GM18507 (cell line): ENCODE results near the gene RYR3.

Experiments used
- DNase-seq: peaks from one replicate; pipeline ENCODE4 v3.0.0; 2011; ENCODE audit warnings: low read depth; ENCODE audit not compliant: insufficient read length; ENCODE audit errors: extremely low spot score
- FAIRE-seq: peaks from 2 replicates; lab custom pipeline; 2011; peaks lifted over from hg19 to GRCh38; lab: Jason Lieb, UNC

Gene RYR3

GRCh38 chr15:33310481-33311311 is at the start of gene RYR3:
Gene RYR3 (plus strand): TSS chr15:33310967. CDS start chr15:33311046, 79 bp downstream.
- no peak for FAIRE-seq
- no peak for DNase-seq

GRCh38 chr15:33262306-33262705 is 48.5 kb upstream of the RYR3 start:
- no peak for FAIRE-seq
- no peak for DNase-seq

DNA sequence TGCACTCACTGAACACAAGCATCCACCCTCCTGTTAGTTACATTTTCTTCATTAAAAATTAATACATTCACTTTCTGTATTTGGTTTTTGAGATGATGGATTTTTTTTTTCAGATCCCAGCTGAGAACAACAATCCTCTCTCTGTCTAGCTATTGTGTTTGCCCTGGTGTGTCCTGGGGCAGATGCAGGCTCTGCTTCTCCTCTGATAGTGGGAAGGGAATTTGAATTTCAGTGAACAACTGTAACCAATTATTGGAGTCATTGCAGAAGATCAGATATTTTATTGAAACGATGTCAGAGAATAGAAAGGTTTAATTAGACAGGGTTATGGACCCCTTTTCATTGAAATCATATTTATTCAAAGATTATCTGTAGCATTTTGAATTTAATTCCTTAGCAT is 33.1 kb upstream of the RYR3 start:
- FAIRE-seq (no peak), DNase-seq (no peak)

DNA sequence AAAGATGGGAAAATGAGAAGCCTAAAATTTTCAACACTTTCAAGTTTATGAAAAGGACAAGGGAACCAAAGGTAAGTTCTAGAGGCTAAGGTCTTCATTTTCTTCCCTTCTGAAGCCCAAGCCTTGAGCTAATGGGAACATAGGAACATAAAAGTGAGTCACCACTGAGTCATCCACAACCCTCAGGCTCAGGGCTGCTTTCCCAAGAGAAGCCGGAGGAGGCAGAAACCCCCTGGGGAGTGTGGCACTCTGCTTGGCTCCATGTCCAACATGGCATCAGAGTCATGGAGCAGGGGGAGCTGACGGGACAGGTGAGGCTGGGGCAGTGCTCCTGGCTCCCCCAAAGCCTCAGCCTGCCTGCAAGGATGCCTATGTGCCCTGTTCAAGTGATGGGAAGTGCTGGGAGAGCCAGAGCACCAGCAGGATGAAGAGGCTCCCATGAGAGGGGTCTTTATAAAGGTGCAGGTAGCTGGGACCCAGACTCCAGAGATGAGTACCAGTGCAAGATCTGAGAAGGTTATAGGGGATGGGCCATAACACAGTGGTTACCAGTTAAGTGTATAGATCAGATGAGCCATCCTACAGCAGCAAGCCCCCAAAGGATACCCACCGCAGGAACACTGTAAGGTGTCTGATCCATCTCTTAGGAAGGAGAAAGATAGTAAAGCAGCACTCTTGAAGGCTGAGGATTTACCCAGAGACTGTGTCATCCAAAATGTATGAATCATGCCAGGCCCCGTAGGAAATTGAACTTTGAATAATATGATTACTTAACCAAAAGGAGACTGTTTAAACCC is 31.8 kb upstream of the RYR3 start:
- no peak for DNase-seq
- FAIRE-seq = no peak

DNA sequence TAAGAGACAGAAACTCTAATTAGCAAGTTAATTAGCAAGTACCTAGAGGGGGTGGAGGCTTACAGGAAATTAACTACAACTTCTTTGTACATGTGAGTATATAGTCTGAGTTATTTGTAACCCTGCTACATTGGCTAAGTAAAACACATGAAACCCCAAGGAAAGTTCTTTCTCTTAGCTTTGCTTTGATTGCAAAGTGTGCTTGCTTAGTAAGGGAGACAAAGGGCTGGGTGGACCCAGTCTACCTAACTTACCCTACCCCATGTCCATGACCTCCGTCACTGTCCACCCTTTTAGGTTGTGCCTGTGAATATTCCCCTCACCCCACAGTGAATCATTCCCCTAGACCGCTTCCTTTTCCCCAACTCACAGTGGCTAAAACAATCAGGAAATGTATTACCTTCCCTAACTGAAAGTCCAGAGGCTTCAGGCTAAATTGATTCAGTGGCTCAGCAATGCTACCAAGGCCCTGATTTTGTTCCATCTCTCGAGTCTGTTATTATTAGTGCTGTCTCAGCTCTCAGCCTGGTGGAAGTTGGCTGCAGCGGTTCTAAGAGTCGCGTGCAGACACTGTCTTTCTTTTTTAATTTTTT is 31.1 kb upstream of the RYR3 start:
- no peak for FAIRE-seq
- no peak for DNase-seq

DNA sequence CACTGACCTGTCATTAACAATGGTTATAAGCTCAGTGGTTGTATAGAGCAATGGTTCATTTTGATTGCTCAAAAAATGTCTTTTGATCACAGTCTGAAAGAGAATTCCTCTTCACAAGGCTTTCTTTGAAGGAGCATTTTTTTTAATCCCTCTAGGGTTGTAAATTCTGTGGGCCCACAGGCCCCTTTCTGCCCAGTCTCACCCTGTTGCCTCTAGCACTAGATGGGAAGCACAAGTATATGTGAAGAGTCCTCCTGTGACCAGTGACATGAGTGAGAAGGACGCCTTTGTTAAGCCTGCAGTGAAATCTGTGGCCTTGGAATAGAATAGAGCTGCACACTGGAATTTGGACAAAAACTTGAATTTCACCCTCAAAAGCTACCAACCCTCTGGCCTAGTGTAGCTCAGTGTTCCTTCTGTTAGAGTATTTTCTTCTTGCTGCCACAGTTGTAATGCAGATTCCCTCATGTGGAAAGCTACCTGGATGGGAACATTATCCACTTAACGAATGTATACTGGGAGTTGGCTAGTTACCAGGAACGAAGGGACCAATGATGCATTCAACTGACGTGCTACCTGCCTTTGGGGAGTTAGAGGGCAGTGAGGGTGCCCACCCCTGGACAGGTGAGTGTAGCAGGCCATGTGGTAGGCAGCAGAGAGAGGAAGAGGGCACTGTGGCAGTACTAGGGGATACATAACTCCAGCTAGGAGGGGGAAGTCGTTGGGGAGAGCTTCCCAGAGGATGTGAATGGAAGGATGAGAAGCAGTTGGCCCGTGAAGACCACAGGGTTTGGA is 28.3 kb upstream of the RYR3 start:
- no peak for FAIRE-seq
- no peak for DNase-seq

DNA sequence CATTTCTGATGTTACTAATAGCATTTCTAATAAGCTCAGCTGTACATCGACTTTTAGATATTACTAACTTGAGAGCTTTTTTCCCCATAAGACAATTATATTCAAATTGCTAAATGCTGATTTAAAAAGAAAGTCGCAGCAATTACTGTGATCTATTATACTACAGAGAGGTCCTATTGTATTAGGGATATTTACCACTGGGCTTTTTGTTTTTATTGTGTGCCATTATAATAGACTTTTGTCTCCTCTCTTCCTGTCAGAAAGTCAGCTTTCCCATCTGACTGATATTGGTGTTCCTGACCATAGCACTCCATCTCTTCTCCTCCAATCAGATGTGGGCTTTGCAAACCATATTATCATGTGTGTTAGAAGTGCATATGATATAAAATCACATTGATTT is 27.2 kb upstream of the RYR3 start:
- DNase-seq = no peak

DNA sequence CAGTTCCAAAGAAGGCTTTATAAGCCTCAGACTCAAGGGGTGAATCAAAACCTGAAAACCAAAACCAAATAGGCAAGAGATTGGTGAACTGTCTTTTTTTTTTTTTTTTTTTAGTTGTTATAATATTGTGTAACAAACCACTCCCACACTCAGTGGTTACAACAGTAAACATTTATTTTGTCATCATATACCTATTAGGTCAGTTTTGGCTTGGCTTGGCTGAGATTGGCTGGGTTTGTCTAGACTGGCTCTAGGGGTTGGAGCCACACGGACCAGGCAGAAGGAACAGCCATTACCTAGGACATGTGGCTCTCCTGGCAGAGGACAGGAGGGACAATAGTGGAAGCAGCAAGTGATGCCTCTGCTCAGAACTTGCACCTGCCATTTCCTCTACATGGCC is 26.4 kb upstream of the RYR3 start:
- DNase-seq (no peak), FAIRE-seq (no peak)

More for the DNA sequence above, 27.2 kb upstream of the RYR3 start:
- FAIRE-seq = no peak

- FAIRE-seq = peak; percentile 85
- no peak for DNase-seq
These were observed 18.0 kb upstream of the RYR3 start for GRCh38 chr15:33292717-33293307.

DNA sequence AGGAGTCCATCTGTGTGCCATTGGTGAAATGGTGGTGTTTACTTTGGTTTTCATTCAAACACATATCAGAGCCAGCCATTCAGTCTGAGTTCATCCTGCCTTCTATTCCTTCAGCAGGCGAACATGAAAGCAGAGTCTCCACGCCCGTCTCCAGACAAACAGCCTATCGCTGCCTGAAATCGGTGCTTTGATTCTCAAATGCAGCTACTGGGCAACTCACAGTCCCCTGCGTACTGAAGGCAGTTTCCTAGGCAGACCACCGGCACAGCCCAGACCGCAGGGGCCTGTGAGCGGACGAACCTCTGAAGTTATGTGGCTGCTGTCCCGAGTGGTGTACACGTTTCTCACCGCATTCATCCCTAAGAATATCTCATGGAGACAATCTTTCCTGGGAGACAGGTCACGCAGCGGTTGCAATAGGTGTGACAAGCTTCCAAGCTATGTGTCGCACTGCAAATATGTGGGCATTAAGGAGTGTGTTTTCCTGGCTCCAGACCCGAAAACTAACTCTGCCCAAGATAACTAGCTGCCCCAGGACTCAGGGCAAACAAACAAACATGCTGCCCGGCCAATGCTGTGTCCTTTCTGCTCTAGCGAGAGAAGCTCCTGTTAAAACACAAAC is 16.9 kb upstream of the RYR3 start:
- DNase-seq (no peak), FAIRE-seq (no peak)

GRCh38 chr15:33296050-33296449 is 14.7 kb upstream of the RYR3 start:
- FAIRE-seq (no peak), DNase-seq (no peak)

DNA sequence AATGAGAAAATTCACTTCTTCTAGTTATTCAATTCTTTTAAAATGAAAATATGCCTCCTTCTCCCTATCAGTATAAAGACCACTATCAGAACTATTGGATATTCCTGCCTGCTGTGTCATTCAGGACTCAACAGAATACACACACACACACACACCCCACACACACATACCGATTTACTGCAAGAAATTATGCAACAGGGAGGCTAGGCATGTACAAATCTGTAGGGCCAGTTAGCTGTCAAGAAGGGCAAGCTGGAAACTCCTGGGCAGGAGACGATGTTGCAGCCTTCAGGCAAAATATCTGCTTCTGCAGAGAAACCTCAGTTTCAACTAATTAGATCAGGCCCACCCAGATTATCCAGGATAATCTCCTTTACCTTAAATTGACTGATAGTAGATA is 13.9 kb upstream of the RYR3 start:
- FAIRE-seq (no peak), DNase-seq (no peak)

DNA sequence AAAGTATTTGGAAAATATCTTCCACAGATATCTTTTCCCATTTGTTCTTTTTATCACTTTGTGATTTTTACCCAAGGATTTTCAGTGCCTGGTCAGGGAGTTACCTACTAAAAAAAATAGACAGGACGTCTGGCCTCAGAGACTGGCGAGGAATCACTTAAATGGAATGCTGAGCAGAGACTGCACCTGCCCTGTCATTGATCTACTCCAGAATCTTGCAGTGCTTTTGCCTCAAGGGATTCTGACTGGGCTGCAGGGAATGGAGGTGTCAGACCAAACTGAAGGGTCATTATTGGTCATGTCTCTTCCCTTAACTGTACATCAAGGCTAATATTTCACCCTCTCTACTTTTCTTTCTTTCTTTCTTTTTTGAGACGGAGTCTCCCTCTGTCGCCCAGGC is 12.1 kb upstream of the RYR3 start:
- DNase-seq (no peak), FAIRE-seq (no peak)

DNA sequence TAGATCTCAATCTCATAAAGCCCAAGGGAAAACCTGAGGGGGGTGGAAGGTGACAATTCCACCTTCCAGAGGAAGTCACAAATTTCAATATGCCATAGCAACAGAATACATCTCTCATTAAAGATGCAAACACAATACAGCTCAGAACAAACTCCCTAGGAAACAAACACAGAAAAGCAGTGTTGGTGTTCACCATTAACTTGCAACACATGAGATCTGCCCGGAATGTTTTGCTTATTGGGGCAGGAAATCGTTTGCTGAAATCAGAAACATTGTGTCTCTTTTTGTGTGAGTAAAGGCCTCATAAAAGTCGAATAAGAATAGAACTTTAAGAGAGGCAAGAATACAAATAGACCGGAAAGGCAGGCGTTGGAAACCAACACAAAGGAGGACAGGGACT is 5.8 kb upstream of the RYR3 start:
- FAIRE-seq (no peak), DNase-seq (no peak)

GRCh38 chr15:33309602-33310276 is 1.0 kb upstream of the RYR3 start:
- DNase-seq (peak; percentile 17), FAIRE-seq (peak; percentile 79)

- DNase-seq (no peak), FAIRE-seq (no peak)
These were observed 675 bp downstream of the RYR3 start for GRCh38 chr15:33311312-33311971.

DNA sequence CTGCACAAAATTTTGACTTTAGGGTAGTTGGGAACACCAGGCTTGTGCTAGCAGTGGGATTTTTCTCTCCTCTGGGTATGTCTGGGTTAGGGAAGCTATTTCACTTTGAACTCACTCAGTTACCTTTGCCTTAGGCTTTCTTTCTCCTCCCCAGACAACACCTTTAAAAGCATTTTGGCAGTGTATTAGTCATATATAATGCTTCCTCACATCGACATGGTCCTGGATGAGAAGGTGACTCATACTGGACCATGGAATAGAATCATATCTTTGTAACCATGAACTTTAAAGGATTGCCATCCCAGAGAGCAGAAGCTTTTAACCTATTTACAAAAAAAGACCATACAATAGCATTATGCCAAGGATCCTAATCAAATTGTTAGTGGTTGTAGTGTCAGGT is 2.7 kb downstream of the RYR3 start:
- FAIRE-seq (no peak), DNase-seq (no peak)

DNA sequence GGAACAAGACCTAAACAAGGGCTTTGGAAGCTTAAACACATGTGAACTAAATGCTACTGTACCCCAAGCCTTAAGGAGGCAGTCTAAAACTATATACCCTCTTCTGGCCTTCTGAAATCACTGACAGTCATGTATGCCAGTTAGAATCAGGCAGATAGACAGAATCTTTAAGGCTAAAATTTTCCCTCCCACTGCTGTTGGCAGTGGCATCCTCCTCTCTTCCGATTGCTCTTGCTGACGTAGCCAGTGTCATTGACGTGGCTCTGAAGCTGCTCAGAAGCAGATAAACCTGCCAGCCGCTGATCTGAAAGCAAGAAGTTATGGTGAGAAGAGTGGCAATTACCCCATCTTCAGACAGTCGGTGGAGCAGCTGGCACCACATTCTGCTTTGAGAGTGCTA is 3.3 kb downstream of the RYR3 start:
- DNase-seq (no peak), FAIRE-seq (no peak)
